ENCODE data around the gene SLPI. TPM values are rescaled to one million over a fixed set of nuclear protein-coding genes. Genes with fewer than 3 reads are reported as not detected.

SLPI gene
- total and polyA plus RNA-seq, 2 of the 13 experiments (the other 11 are each of a cell fraction or from before 2014, with no cell fraction given) = 0.13 TPM; not detected in 1

DNA sequence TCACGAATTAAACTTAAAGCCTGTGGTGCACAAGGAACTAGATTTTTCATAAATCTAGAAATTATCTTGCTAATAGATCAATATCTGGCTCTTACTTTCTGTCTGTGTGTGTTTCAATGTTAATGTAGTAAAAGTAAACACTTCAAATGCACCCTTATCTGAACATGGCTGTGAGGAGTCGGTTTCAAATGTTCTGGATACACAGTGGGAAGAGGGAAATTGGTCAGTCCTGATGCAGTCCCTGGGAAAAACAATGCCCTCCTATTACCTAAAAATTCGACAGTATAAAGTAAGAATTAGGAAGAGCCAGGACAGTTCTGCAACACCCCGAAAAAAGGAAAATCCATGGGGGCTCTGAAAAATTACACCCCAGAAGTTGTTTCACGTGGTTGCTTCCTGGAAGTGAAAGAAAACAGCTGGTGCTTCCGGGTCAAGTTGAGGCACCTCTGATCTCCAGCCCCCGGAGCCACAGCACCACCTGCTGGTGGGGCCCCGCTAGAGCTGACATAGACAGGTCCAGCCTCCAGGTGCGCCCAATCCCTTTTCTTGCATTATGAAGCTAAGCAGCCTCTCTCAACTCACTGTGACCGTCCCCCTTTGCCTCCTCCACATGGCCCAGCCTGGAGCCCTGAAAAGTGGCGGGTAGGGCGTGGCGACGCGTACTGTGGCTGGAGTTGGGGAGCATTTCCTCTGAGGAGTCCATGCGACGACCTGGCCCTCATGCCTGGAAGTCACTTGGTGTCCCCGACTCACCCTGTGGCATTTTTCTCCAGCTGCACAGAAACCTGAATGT lies 24.9 kb downstream of the SLPI start:
- Histone ChIP-seq H3K9me3 (ENCODE audit: low read length) (no peaks in the 10 kb centered on the region), H3K27ac (ENCODE audit: extremely low read length, insufficient read depth, low read length) (no peak overlapping the region), H3K9ac (ENCODE audit: insufficient read depth, low read depth, low read length) (no peak overlapping the region), H3K79me2 (ENCODE audit: insufficient read depth, low read length) (no peaks in the 10 kb centered on the region), H2AFZ (ENCODE audit: low read length) (no peak overlapping the region), H4K20me1 (ENCODE audit: insufficient read depth, low read length) (no peaks in the 10 kb centered on the region), H3K27me3 (ENCODE audit: control insufficient read depth in 1 of 2, insufficient read depth in 2 of 2, low read length in 2 of 2) (peaks cover 2 to 12% of the 10 kb centered on the region in 2 experiments; a peak in 4 of 5 replicates), H3K4me1 (ENCODE audit: insufficient read depth, low read length) (no peaks in the 10 kb centered on the region), H3K36me3 (replicated peaks in 1 of 2; ENCODE audit: control insufficient read depth in 1 of 2, insufficient read depth in 2 of 2, low read length in 2 of 2) (no peaks in the 10 kb centered on the region), H3K4me3 (replicated peaks in 1 of 3; ENCODE audit: insufficient read depth in 1 of 3, low read depth in 2 of 3, low read length in 3 of 3) (peak overlapping the region in 1 of 3 experiments; percentile 6; a peak in 1 of 6 replicates), H3K4me2 (ENCODE audit: low read depth, low read length) (peak overlapping the region; percentile 6)
- ATAC-seq = peak; percentile 68
- DNase-seq (ENCODE audit: low spot score) = peak; percentile 26
- BruUV-seq (replicated peaks) = no TSS peak
- in situ Hi-C loops (cut with HindIII; ENCODE audit: extremely low pct_ligation_motif_present, low pct_unique_long_range_greater_than_20kb) (no loop called here), intact Hi-C loops (cut with micrococcal nuclease; ENCODE audit: unreplicated experiment) (no loop called here)
- ChIA-PET POLR2A (no interaction called here), CTCF (ENCODE audit: low intra/inter-chr PET ratio, low total read pairs) (interaction anchor here (1.1 kb wide), 1 partner anchor 60 kb away, joined by 3 read pairs; no protein-coding TSS in a partner anchor)
- no peak for FAIRE-seq
- 45% methylated on average over 18 of the region's 18 CpGs for WGBS (ENCODE audit: low lambda C conversion rate)
- no peak for TF ChIP-seq ZNF773 (CRISPR knock-in tag; IDR thresholded peaks at IDR 0.05; ENCODE audit: borderline replicate concordance)
- TF ChIP-seq GABPB1 (CRISPR knock-in tag; IDR thresholded peaks at IDR 0.05) = peak; percentile 79
- 0 out of 2 replicates have a peak, but pooled peaks have one; percentile 33 for TF ChIP-seq ZNF891 (CRISPR knock-in tag; IDR thresholded peaks at IDR 0.05)
- TF ChIP-seq, protein P1, sequence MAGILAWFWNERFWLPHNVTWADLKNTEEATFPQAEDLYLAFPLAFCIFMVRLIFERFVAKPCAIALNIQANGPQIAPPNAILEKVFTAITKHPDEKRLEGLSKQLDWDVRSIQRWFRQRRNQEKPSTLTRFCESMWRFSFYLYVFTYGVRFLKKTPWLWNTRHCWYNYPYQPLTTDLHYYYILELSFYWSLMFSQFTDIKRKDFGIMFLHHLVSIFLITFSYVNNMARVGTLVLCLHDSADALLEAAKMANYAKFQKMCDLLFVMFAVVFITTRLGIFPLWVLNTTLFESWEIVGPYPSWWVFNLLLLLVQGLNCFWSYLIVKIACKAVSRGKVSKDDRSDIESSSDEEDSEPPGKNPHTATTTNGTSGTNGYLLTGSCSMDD (CRISPR knock-in tag; IDR thresholded peaks at IDR 0.05) = no peak
- TF ChIP-seq, protein P2, sequence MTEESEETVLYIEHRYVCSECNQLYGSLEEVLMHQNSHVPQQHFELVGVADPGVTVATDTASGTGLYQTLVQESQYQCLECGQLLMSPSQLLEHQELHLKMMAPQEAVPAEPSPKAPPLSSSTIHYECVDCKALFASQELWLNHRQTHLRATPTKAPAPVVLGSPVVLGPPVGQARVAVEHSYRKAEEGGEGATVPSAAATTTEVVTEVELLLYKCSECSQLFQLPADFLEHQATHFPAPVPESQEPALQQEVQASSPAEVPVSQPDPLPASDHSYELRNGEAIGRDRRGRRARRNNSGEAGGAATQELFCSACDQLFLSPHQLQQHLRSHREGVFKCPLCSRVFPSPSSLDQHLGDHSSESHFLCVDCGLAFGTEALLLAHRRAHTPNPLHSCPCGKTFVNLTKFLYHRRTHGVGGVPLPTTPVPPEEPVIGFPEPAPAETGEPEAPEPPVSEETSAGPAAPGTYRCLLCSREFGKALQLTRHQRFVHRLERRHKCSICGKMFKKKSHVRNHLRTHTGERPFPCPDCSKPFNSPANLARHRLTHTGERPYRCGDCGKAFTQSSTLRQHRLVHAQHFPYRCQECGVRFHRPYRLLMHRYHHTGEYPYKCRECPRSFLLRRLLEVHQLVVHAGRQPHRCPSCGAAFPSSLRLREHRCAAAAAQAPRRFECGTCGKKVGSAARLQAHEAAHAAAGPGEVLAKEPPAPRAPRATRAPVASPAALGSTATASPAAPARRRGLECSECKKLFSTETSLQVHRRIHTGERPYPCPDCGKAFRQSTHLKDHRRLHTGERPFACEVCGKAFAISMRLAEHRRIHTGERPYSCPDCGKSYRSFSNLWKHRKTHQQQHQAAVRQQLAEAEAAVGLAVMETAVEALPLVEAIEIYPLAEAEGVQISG (CRISPR knock-in tag; IDR thresholded peaks at IDR 0.05) = peak; percentile 66
- no peak for TF ChIP-seq ZBTB20 (CRISPR knock-in tag; IDR thresholded peaks at IDR 0.05; ENCODE audit: borderline replicate concordance, low read depth)
- TF ChIP-seq STAG1 (CRISPR knock-in tag; IDR thresholded peaks at IDR 0.05) = peak; percentile 55
- no peak for TF ChIP-seq MED8 (CRISPR knock-in tag; IDR thresholded peaks at IDR 0.05; ENCODE audit: insufficient replicate concordance)
- TF ChIP-seq ZNF143 (CRISPR knock-in tag; IDR thresholded peaks at IDR 0.05) = no peak
- TF ChIP-seq POLR2A (IDR thresholded peaks at IDR 0.05; ENCODE audit: insufficient read depth in 1 of 2, low read depth in 2 of 2, low read length in 2 of 2) = no peak
- peak; percentile 51 for TF ChIP-seq GABPA (IDR thresholded peaks at IDR 0.05; ENCODE audit: low read depth, low read length)
- peak; percentile 87 for TF ChIP-seq GABPA (CRISPR knock-in tag; IDR thresholded peaks at IDR 0.05; ENCODE audit: low read depth)
- no peak for TF ChIP-seq YY1 (IDR thresholded peaks at IDR 0.05; ENCODE audit: insufficient read depth, insufficient replicate concordance, low read depth, low read length)
- TF ChIP-seq FIP1L1 (IDR thresholded peaks at IDR 0.05; ENCODE audit: borderline replicate concordance, insufficient read depth, low read depth, low read length) = no peak
- no peak for TF ChIP-seq KDM6A (CRISPR knock-in tag; IDR thresholded peaks at IDR 0.05; ENCODE audit: low read depth)
- TF ChIP-seq, protein P3, sequence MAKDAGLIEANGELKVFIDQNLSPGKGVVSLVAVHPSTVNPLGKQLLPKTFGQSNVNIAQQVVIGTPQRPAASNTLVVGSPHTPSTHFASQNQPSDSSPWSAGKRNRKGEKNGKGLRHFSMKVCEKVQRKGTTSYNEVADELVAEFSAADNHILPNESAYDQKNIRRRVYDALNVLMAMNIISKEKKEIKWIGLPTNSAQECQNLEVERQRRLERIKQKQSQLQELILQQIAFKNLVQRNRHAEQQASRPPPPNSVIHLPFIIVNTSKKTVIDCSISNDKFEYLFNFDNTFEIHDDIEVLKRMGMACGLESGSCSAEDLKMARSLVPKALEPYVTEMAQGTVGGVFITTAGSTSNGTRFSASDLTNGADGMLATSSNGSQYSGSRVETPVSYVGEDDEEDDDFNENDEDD (CRISPR knock-in tag; IDR thresholded peaks at IDR 0.05; ENCODE audit: borderline replicate concordance) = no peak
- TF ChIP-seq ZNF672 (CRISPR knock-in tag; IDR thresholded peaks at IDR 0.05) = no peak
- no peak for TF ChIP-seq ZNF558 (CRISPR knock-in tag; IDR thresholded peaks at IDR 0.05; ENCODE audit: borderline replicate concordance)
- no peak for TF ChIP-seq FOSL1 (CRISPR knock-in tag; IDR thresholded peaks at IDR 0.05; ENCODE audit: borderline replicate concordance)
- TF ChIP-seq GLI4 (CRISPR knock-in tag; IDR thresholded peaks at IDR 0.05; ENCODE audit: borderline replicate concordance) = no peak
